OCI-LY7 (cell line): ENCODE results near the gene RTKN. TPM values are rescaled to one million over a fixed set of nuclear protein-coding genes. Genes with fewer than 3 reads are reported as not detected.

Experiments used
- BruUV-seq: library from RNA; stranded (reverse); fragments of 400-500 nt; replicated peaks from 2 replicates; lab custom pipeline; 2021; lab: Mats Ljungman, UMichigan
- CTCF ChIA-PET: fragments of 300-600 bp; sonication (Branson Sonifier 250); formaldehyde crosslinking; loops from one replicate; lab custom pipeline; 2022; ENCODE audit warnings: antibody characterized with exemption; ENCODE audit not compliant: unreplicated experiment; lab: Charles Lee
- POLR2A ChIA-PET: fragments of 300-600 bp; sonication (Branson Sonifier 250); formaldehyde crosslinking; loops from one replicate; lab custom pipeline; 2022; ENCODE audit warnings: antibody characterized with exemption; lab: Charles Lee
- DNase-seq: peaks from one replicate; pipeline ENCODE4 v3.0.0-alpha.2; 2015; ENCODE audit warnings: low spot score
- H2AFZ ChIP-seq: fragments of 200-600 bp; sonication (generic), shearing (Covaris generic); 2 replicates; pipeline ENCODE4 v1.6.1; 2014; ENCODE audit warnings: mild to moderate bottlenecking, antibody characterized with exemption, low read length, moderate library complexity
- H3K27ac ChIP-seq: fragments of 200-600 bp; sonication (generic); 2 replicates; pipeline ENCODE4 v1.5.1; 2014; ENCODE audit warnings: mixed run types, low read depth, mild to moderate bottlenecking, moderate library complexity, low read length, inconsistent platforms; ENCODE audit not compliant: poor library complexity, severe bottlenecking
- H3K36me3 ChIP-seq: fragments of 200-600 bp; sonication (generic); 2 replicates; pipeline ENCODE4 v1.6.1; 2014; ENCODE audit warnings: mild to moderate bottlenecking, antibody characterized with exemption, low read length, moderate library complexity, mixed read lengths; ENCODE audit not compliant: insufficient read depth
- H3K4me1 ChIP-seq: fragments of 200-600 bp; sonication (generic); 2 replicates; pipeline ENCODE4 v1.5.1; 2014; ENCODE audit warnings: mild to moderate bottlenecking, low read length; ENCODE audit not compliant: insufficient read depth, poor library complexity, severe bottlenecking
- H3K4me2 ChIP-seq: fragments of 200-600 bp; sonication (generic); 2 replicates; pipeline ENCODE4 v1.6.1; 2014; ENCODE audit warnings: mild to moderate bottlenecking, low read length
- H3K4me3 ChIP-seq: fragments of 200-600 bp; sonication (generic); 2 replicates; pipeline ENCODE4 v1.5.1; 2014; ENCODE audit warnings: mild to moderate bottlenecking, low read depth, low read length; ENCODE audit not compliant: poor library complexity, severe bottlenecking
- H3K79me2 ChIP-seq: fragments of 200-600 bp; sonication (generic); 2 replicates; pipeline ENCODE4 v1.6.1; 2016; ENCODE audit warnings: low read depth, mild to moderate bottlenecking, low read length, moderate library complexity, mixed read lengths; ENCODE audit not compliant: insufficient read depth
- H3K9me2 ChIP-seq: fragments of 200-600 bp; sonication (generic); 2 replicates; pipeline ENCODE4 v1.6.1; 2016; ENCODE audit warnings: mild to moderate bottlenecking, low read length, mixed read lengths; ENCODE audit not compliant: insufficient read depth
- H3K9me3 ChIP-seq: fragments of 200-600 bp; sonication (generic); 2 replicates; pipeline ENCODE4 v1.6.1; 2014; ENCODE audit warnings: mild to moderate bottlenecking, mixed run types, low read length, mixed read lengths
- H4K20me1 ChIP-seq: fragments of 200-600 bp; sonication (generic); 2 replicates; pipeline ENCODE4 v1.6.1; 2014; ENCODE audit warnings: mild to moderate bottlenecking, antibody characterized with exemption, low read length, moderate library complexity, mixed read lengths; ENCODE audit not compliant: insufficient read depth
- CTCF ChIP-seq: fragments of 200-600 bp; sonication (generic); conservative IDR thresholded peaks from 2 replicates; pipeline ENCODE4 v1.5.1; 2014; ENCODE audit warnings: mild to moderate bottlenecking, antibody characterized with exemption, low read length, moderate library complexity, mixed read lengths
- EZH2phosphoT487 ChIP-seq: fragments of 200-600 bp; sonication (generic); IDR thresholded peaks from 2 replicates; pipeline ENCODE4 v1.6.1; 2018; ENCODE audit warnings: low read depth, borderline replicate concordance, mild to moderate bottlenecking, mixed run types, antibody characterized with exemption, low read length, moderate library complexity, mixed read lengths
- intact Hi-C: fragments of 100-400 bp; cut with micrococcal nuclease; formaldehyde crosslinking; loops from one replicate; pipeline ENCODE4 v1.10.0; 2022; ENCODE audit not compliant: unreplicated experiment
- total RNA-seq, 2 experiments: library from RNA; depleted of rRNA in 1 of 2; stranded (reverse); fragments of >200 nt in 1 of 2; shearing (Covaris generic) in 1 of 2; gene quantifications; 2 replicates each; pipeline ENCODE4 v1.2.3, GENCODE V29; 2014 to 2022

RTKN gene
- total RNA-seq, 2 experiments from 2014 or later, result 2.3 to 7.7 TPM

DNA sequence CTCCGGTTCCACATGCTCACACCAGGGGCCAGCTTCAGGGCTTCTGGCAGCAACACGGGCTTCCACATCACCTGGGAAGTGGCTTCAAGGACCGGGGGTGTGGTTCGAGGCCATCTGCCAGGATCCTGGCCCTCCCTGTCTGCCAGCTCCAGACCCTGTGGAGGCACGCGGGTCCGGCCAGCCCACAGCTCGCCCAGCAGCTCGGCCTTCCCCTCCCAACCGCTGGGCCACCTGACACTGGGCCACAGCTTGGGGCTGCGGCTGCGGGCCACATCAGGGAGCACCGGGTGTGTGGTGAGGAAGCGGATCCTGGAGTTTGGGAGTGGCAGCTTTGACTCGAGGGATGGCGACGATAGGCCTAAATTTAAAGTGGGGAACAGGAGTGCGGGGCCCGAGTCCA is 27.3 kb downstream of the RTKN start:
- no TSS peak for BruUV-seq
- Histone ChIP-seq H3K9me2 (no peaks in the 10 kb centered on the region), H4K20me1 (no peaks in the 10 kb centered on the region), H3K27ac (no peak overlapping the region), H3K79me2 (no peaks in the 10 kb centered on the region), H3K4me3 (no peak overlapping the region), H2AFZ (peak overlapping the region; percentile 57; the same call in 1 of the 2 replicates), H3K4me2 (peak overlapping the region; percentile 38; the same call in 1 of the 2 replicates), H3K9me3 (no peaks in the 10 kb centered on the region), H3K36me3 (no peaks in the 10 kb centered on the region), H3K4me1 (peaks cover 34% of the 10 kb centered on the region)
- intact Hi-C loops, result no loop called here
- ChIA-PET POLR2A (interaction anchor here (0.8 to 1.6 kb wide), 2 partner anchors 24 to 37 kb away, joined by 3 to 4 read pairs; no protein-coding TSS in a partner anchor), CTCF (no interaction called here)
- TF ChIP-seq EZH2phosphoT487 (no peak), CTCF (no peak)
- no peak for DNase-seq

DNA sequence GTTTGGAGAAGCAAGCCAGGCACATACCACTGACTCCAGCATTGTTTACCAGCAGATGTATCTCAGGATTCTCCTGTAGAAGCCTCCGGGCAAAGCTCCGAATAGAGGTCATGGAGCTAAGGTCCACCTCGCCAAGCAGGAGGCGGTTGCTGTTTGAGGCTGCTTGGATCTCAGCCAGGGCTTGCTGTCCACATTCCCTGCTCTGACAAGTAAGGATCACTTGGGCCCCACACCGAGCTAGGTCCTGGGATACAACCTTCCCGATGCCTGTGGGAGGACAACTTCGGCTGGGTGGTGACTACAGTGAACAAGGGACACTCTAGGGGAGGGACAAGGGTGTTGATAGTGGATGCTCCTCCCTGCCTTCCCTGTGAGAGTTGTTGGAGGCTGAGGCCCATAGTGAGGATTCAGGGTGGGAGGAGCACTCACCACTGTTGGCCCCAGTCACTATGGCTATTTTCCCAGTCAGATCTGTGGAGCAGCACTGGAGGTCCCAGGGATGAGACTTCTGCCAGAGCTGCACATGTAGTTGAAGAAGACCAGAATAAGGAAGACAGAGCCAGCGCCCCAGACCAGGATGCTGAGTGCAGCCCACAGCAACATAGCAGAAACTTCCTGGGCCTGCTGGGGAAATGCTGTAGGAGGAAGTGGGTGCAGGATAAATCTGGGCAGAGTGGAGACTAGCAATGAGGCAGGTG is 28.6 kb downstream of the RTKN start:
- H2AFZ ChIP-seq, result peak overlapping the region; percentile 57; the same call in 1 of the 2 replicates
- no peaks in the 10 kb centered on the region for H3K79me2 ChIP-seq
- no peak overlapping the region for H3K27ac ChIP-seq
- no peaks in the 10 kb centered on the region for H4K20me1 ChIP-seq
- POLR2A ChIA-PET, result interaction anchor here (0.8 to 1.6 kb wide), 4 partner anchors 12 to 58 kb away, joined by 3 to 5 read pairs (median 4); no protein-coding TSS in a partner anchor
- peaks cover 27% of the 10 kb centered on the region for H3K4me1 ChIP-seq
- no peaks in the 10 kb centered on the region for H3K9me2 ChIP-seq
- intact Hi-C loops, result no loop called here
- peak overlapping the region; percentile 38 for H3K4me2 ChIP-seq
- BruUV-seq, result no TSS peak
- CTCF ChIA-PET, result no interaction called here
- no peaks in the 10 kb centered on the region for H3K9me3 ChIP-seq
- no peaks in the 10 kb centered on the region for H3K36me3 ChIP-seq
- TF ChIP-seq CTCF, result no peak
- no peak for TF ChIP-seq EZH2phosphoT487
- no peak for DNase-seq
- no peak overlapping the region for H3K4me3 ChIP-seq

- H3K4me3 ChIP-seq, result no peak overlapping the region
- peaks cover 8% of the 10 kb centered on the region for H3K4me1 ChIP-seq
- intact Hi-C loops, result no loop called here
- H3K9me3 ChIP-seq, result no peaks in the 10 kb centered on the region
- no peak overlapping the region for H3K27ac ChIP-seq
- DNase-seq, result no peak
- no TSS peak for BruUV-seq
- ChIA-PET CTCF (no interaction called here), POLR2A (interaction anchor here (0.7 kb wide), 1 partner anchor 65 kb away, joined by 3 read pairs; no protein-coding TSS in a partner anchor)
- TF ChIP-seq EZH2phosphoT487 (no peak), CTCF (no peak)
- no peaks in the 10 kb centered on the region for H3K36me3 ChIP-seq
- H3K79me2 ChIP-seq, result no peaks in the 10 kb centered on the region
- H4K20me1 ChIP-seq, result no peaks in the 10 kb centered on the region
- no peak overlapping the region for H2AFZ ChIP-seq
- H3K4me2 ChIP-seq, result no peak overlapping the region
- H3K9me2 ChIP-seq, result no peaks in the 10 kb centered on the region
These were observed 34.1 kb downstream of the RTKN start for GRCh38 chr2:74407682-74408081.
